COLO668 (cell line): ENCODE results near the gene PIGK.

Source experiments
- DNase-seq: peaks from one replicate; lab custom pipeline; 2025; ENCODE audit not compliant: unreplicated experiment; lab: John Stamatoyannopoulos, UW

Gene PIGK

GRCh38 chr1:77100875-77101274, 118.4 kb downstream of the PIGK start:
- DNase-seq, result no peak

GRCh38 chr1:77096496-77097255, 122.6 kb downstream of the PIGK start:
- no peak for DNase-seq

GRCh38 chr1:77095236-77095635, 124.0 kb downstream of the PIGK start:
- no peak for DNase-seq

GRCh38 chr1:77089756-77090155, 129.5 kb downstream of the PIGK start:
- no peak for DNase-seq

GRCh38 chr1:77085109-77085508, 134.1 kb downstream of the PIGK start:
- DNase-seq, result no peak

- no peak for DNase-seq
These were observed 134.8 kb downstream of the PIGK start for GRCh38 chr1:77084457-77084856.

- no peak for DNase-seq
These were observed 137.4 kb downstream of the PIGK start for GRCh38 chr1:77081834-77082233.

GRCh38 chr1:77076759-77077158, 142.5 kb downstream of the PIGK start:
- DNase-seq, result no peak

GRCh38 chr1:77068013-77068412, 151.2 kb downstream of the PIGK start:
- peak; percentile 85 for DNase-seq

- peak; percentile 74 for DNase-seq
These were observed 153.4 kb downstream of the PIGK start for GRCh38 chr1:77065693-77066342.

GRCh38 chr1:77064246-77064645, 155.0 kb downstream of the PIGK start:
- DNase-seq, result no peak

GRCh38 chr1:77063118-77063517, 156.1 kb downstream of the PIGK start:
- no peak for DNase-seq

- DNase-seq, result no peak
These were observed 158.1 kb downstream of the PIGK start for GRCh38 chr1:77061162-77061561.

- no peak for DNase-seq
These were observed 159.2 kb downstream of the PIGK start for GRCh38 chr1:77060000-77060399.

GRCh38 chr1:77057994-77058585, 161.1 kb downstream of the PIGK start:
- DNase-seq, result peak; percentile 86

GRCh38 chr1:77056525-77056924, 162.7 kb downstream of the PIGK start:
- DNase-seq, result no peak

- no peak for DNase-seq
These were observed 167.8 kb downstream of the PIGK start for GRCh38 chr1:77051425-77051824.

- no peak for DNase-seq
These were observed 170.6 kb downstream of the PIGK start for GRCh38 chr1:77048615-77049005.

- DNase-seq, result no peak
These were observed 171.1 kb downstream of the PIGK start for GRCh38 chr1:77047978-77048614.

GRCh38 chr1:77047575-77047974, 171.7 kb downstream of the PIGK start:
- no peak for DNase-seq

GRCh38 chr1:77044133-77044849, 174.9 kb downstream of the PIGK start:
- DNase-seq, result no peak
